ENCODE measurements around the gene KANK3. TPM values are rescaled to one million over a fixed set of nuclear protein-coding genes. Genes with fewer than 3 reads are reported as not detected.

Gene KANK3
- total RNA-seq, 1 experiment from 2014 or later: 7.7 TPM

- H3K9me3 ChIP-seq (ENCODE audit: control insufficient read depth, low read depth, low read length): no peaks in the 10 kb centered on the region
- no peak within 1 kb of the TSS for H3K23ac ChIP-seq (ENCODE audit: insufficient read length, low read depth, low read length)
- no peak within 1 kb of the TSS for H2BK120ac ChIP-seq (ENCODE audit: low read depth, low read length, poor library complexity, severe bottlenecking)
- H3K4me2 ChIP-seq (ENCODE audit: insufficient read depth, insufficient read length, low read length): peak within 1 kb of the TSS; percentile 48
- H3K27ac ChIP-seq (ENCODE audit: insufficient read length, low read depth, low read length): no peak within 1 kb of the TSS
- H3K18ac ChIP-seq (ENCODE audit: insufficient read length, low read depth, low read length): no peak within 1 kb of the TSS
- no peaks in the 10 kb centered on the region; the same call in 1 of the 2 replicates for H3K27me3 ChIP-seq (ENCODE audit: insufficient read depth, low read length)
- H3K4ac ChIP-seq (ENCODE audit: low read depth, low read length): no peak within 1 kb of the TSS
- H2BK15ac ChIP-seq (ENCODE audit: low read depth, low read length): no peak within 1 kb of the TSS
- no peak within 1 kb of the TSS for H2BK20ac ChIP-seq (ENCODE audit: low read depth, low read length, poor library complexity, severe bottlenecking)
- H3K14ac ChIP-seq (ENCODE audit: insufficient read depth, low read length): peak within 1 kb of the TSS; percentile 74; the same call in 1 of the 2 replicates
- H2AFZ ChIP-seq (ENCODE audit: low read length): no peak within 1 kb of the TSS
- TF ChIP-seq, protein P1, sequence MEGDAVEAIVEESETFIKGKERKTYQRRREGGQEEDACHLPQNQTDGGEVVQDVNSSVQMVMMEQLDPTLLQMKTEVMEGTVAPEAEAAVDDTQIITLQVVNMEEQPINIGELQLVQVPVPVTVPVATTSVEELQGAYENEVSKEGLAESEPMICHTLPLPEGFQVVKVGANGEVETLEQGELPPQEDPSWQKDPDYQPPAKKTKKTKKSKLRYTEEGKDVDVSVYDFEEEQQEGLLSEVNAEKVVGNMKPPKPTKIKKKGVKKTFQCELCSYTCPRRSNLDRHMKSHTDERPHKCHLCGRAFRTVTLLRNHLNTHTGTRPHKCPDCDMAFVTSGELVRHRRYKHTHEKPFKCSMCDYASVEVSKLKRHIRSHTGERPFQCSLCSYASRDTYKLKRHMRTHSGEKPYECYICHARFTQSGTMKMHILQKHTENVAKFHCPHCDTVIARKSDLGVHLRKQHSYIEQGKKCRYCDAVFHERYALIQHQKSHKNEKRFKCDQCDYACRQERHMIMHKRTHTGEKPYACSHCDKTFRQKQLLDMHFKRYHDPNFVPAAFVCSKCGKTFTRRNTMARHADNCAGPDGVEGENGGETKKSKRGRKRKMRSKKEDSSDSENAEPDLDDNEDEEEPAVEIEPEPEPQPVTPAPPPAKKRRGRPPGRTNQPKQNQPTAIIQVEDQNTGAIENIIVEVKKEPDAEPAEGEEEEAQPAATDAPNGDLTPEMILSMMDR (conservative IDR thresholded peaks at IDR 0.05): no peak; the same call in 1 of the 3 replicates
- H3K79me1 ChIP-seq (ENCODE audit: insufficient read depth, low read depth, low read length, poor library complexity, severe bottlenecking): no peaks in the 10 kb centered on the region
- peak; percentile 81 for DNase-seq
- Mint-ChIP-seq H3K9me3 (no peaks in the 10 kb centered on the region), H3K27me3 (ENCODE audit: low read depth) (peaks cover 59% of the 10 kb centered on the region), H3K4me3 (peak within 1 kb of the TSS; percentile 72 to 89), H3K27ac (peak within 1 kb of the TSS in 2 of 3 experiments; percentile 39 to 71; a peak in 2 of 7 replicates), H3K4me1 (peaks cover 22 to 26% of the 10 kb centered on the region in 2 experiments), H3K36me3 (ENCODE audit: insufficient read depth in 1 of 3, low read depth in 3 of 3) (peaks cover 0 to 3% (median 0%) of the 10 kb centered on the region in 3 experiments; a peak in 3 of 7 replicates)
- H4K91ac ChIP-seq (ENCODE audit: insufficient read length, low read depth, low read length): no peak within 1 kb of the TSS
- H3T11ph ChIP-seq (ENCODE audit: low read length): no peak within 1 kb of the TSS
- no peak within 1 kb of the TSS for H2BK5ac ChIP-seq (ENCODE audit: insufficient read length, low read length)
- no peak within 1 kb of the TSS for H3K9ac ChIP-seq (ENCODE audit: extremely low read depth, insufficient read length, low read length)
- no peaks in the 10 kb centered on the region for H3K79me2 ChIP-seq (ENCODE audit: insufficient read depth, low read length)
- H3K56ac ChIP-seq (ENCODE audit: insufficient read length, low read depth, low read length): no peak within 1 kb of the TSS
- H2AK5ac ChIP-seq (ENCODE audit: insufficient read length, low read length): no peak within 1 kb of the TSS
- H4K20me1 ChIP-seq (ENCODE audit: control insufficient read depth, insufficient read depth, insufficient read length): no peaks in the 10 kb centered on the region
- WGBS (ENCODE audit: extremely low coverage, insufficient read length, low lambda C conversion rate): no CpG with 5 or more reads among the region's 81 CpGs
- no peak within 1 kb of the TSS for H4K8ac ChIP-seq (replicated peaks; ENCODE audit: insufficient read length, low read depth, low read length)
- peaks cover 4% of the 10 kb centered on the region; the same call in 1 of the 2 replicates for H3K4me1 ChIP-seq (ENCODE audit: insufficient read depth, low read length)
- H3K23me2 ChIP-seq (ENCODE audit: insufficient read length, low read depth, low read length, poor library complexity, severe bottlenecking): peaks cover 6% of the 10 kb centered on the region
- no peak within 1 kb of the TSS for H2BK12ac ChIP-seq (ENCODE audit: insufficient read length, low read depth, low read length)
- H4K5ac ChIP-seq (ENCODE audit: insufficient read length, low read depth, low read length): no peak within 1 kb of the TSS
Measured at GRCh38 chr19:8363803-8364771, 21.0 kb upstream of the KANK3 start, which contains the start of gene ANGPTL4. Gene ANGPTL4, plus strand, starts transcription at chr19:8364155. Its CDS starts 167 bp downstream, at chr19:8364322.
